GM18520 (cell line): ENCODE data around the gene UNC13C.

Experiments used
- ATAC-seq: cut with Tn5 transposase; IDR thresholded peaks from one replicate; pipeline ENCODE4 v1.9.1; 2021; ENCODE audit not compliant: unreplicated experiment

UNC13C gene

GRCh38 chr15:54282228-54282836 lies 304.1 kb downstream of the UNC13C start:
- no peak for ATAC-seq

- ATAC-seq: no peak
Measured at GRCh38 chr15:54288049-54288448, 309.8 kb downstream of the UNC13C start.

- ATAC-seq: peak; percentile 73
Measured at GRCh38 chr15:54289590-54290136, 311.4 kb downstream of the UNC13C start.

GRCh38 chr15:54298396-54298795 lies 320.2 kb downstream of the UNC13C start:
- no peak for ATAC-seq

- ATAC-seq: no peak
Measured at GRCh38 chr15:54304321-54304720, 326.1 kb downstream of the UNC13C start.

- ATAC-seq: no peak
Measured at GRCh38 chr15:54305138-54305537, 326.9 kb downstream of the UNC13C start.

- ATAC-seq: no peak
Measured at GRCh38 chr15:54307252-54307902, 329.1 kb downstream of the UNC13C start.

- ATAC-seq: no peak
Measured at GRCh38 chr15:54307926-54308325, 329.7 kb downstream of the UNC13C start.

- no peak for ATAC-seq
Measured at GRCh38 chr15:54312528-54312927, 334.3 kb downstream of the UNC13C start.

GRCh38 chr15:54321426-54321825 lies 343.2 kb downstream of the UNC13C start:
- ATAC-seq: no peak

GRCh38 chr15:54322341-54322740 lies 344.1 kb downstream of the UNC13C start:
- ATAC-seq: no peak

GRCh38 chr15:54345301-54345700 lies 367.1 kb downstream of the UNC13C start:
- no peak for ATAC-seq

- ATAC-seq: no peak
Measured at GRCh38 chr15:54345827-54346226, 367.6 kb downstream of the UNC13C start.

GRCh38 chr15:54347082-54347827 lies 369.0 kb downstream of the UNC13C start:
- ATAC-seq: no peak

GRCh38 chr15:54353726-54354125 lies 375.5 kb downstream of the UNC13C start:
- no peak for ATAC-seq

- ATAC-seq: no peak
Measured at GRCh38 chr15:54354341-54354740, 376.1 kb downstream of the UNC13C start.

GRCh38 chr15:54364961-54365360 lies 386.7 kb downstream of the UNC13C start:
- ATAC-seq: no peak

- no peak for ATAC-seq
Measured at GRCh38 chr15:54373332-54373731, 395.1 kb downstream of the UNC13C start.

- no peak for ATAC-seq
Measured at GRCh38 chr15:54374184-54374952, 396.1 kb downstream of the UNC13C start.

GRCh38 chr15:54387799-54388198 lies 409.6 kb downstream of the UNC13C start:
- no peak for ATAC-seq

GRCh38 chr15:54388746-54389145 lies 410.5 kb downstream of the UNC13C start:
- ATAC-seq: no peak
